SU-DHL-6 (cell line): ENCODE data around the gene ATXN2.

Experiments
- H2AFZ ChIP-seq: fragments of 200-600 bp; sonication (generic); 2 replicates; pipeline ENCODE4 v1.6.1; 2014; ENCODE audit warnings: low read depth, mild to moderate bottlenecking, moderate library complexity, mixed read lengths, antibody characterized with exemption, low read length; ENCODE audit not compliant: severe bottlenecking
- H3F3A ChIP-seq: fragments of 200-600 bp; shearing (Covaris generic); 2 replicates; pipeline ENCODE4 v1.6.0; 2016; ENCODE audit warnings: antibody characterized with exemption, mild to moderate bottlenecking; ENCODE audit not compliant: insufficient read depth
- H3K27ac ChIP-seq: fragments of 200-600 bp; sonication (generic); 2 replicates; pipeline ENCODE4 v1.5.1; 2016; ENCODE audit warnings: low read depth, mild to moderate bottlenecking, low read length, moderate library complexity, mixed read lengths
- H3K27me3 ChIP-seq: fragments of 200-600 bp; sonication (generic), shearing (Covaris generic); 2 replicates; pipeline ENCODE4 v1.6.0; 2014; ENCODE audit warnings: mild to moderate bottlenecking, low read length
- H3K36me3 ChIP-seq: fragments of 200-600 bp; sonication (generic); 2 replicates; pipeline ENCODE4 v1.6.1; 2014; ENCODE audit warnings: mild to moderate bottlenecking, low read length, mixed read lengths
- H3K4me2 ChIP-seq: fragments of 300-600, 200-600 bp; shearing (Covaris generic), sonication (generic); 2 replicates; pipeline ENCODE4 v1.6.0; 2014; ENCODE audit warnings: low read length, low read depth, mild to moderate bottlenecking; ENCODE audit not compliant: poor library complexity, severe bottlenecking
- H3K4me3 ChIP-seq: fragments of 200-600 bp; sonication (generic); 2 replicates; pipeline ENCODE4 v1.5.1; 2014; ENCODE audit warnings: antibody characterized with exemption, low read length, mild to moderate bottlenecking, mixed read lengths; ENCODE audit not compliant: insufficient read depth, poor library complexity, severe bottlenecking
- H3K79me2 ChIP-seq: fragments of 200-600 bp; sonication (generic); 2 replicates; pipeline ENCODE4 v1.6.1; 2014; ENCODE audit warnings: mild to moderate bottlenecking, low read length, moderate library complexity; ENCODE audit not compliant: insufficient read depth
- H3K9ac ChIP-seq: fragments of 200-600 bp; sonication (generic); 2 replicates; pipeline ENCODE4 v1.7.0; 2014; ENCODE audit warnings: mild to moderate bottlenecking, low read length
- H3K9me2 ChIP-seq: fragments of 200-600 bp; sonication (generic); replicated peaks from 2 replicates; pipeline ENCODE4 v1.6.1; 2014; ENCODE audit warnings: low read length; ENCODE audit not compliant: insufficient read depth
- H3K9me3 ChIP-seq: fragments of 200-600 bp; sonication (generic); 2 replicates; pipeline ENCODE4 v1.6.1; 2014; ENCODE audit warnings: low read length, mixed read lengths; ENCODE audit not compliant: insufficient read depth
- H4K20me1 ChIP-seq: fragments of 200-600 bp; sonication (generic); 2 replicates; pipeline ENCODE4 v1.6.1; 2014; ENCODE audit warnings: low read depth, mild to moderate bottlenecking, antibody characterized with exemption, low read length, moderate library complexity, mixed read lengths
- EZH2phosphoT487 ChIP-seq: fragments of 200-600 bp; sonication (generic), shearing (Covaris generic); conservative IDR thresholded peaks from 2 replicates; pipeline ENCODE4 v1.6.1; 2018; ENCODE audit warnings: mild to moderate bottlenecking, antibody characterized with exemption, low read length, moderate library complexity, mixed read lengths
- TF ChIP-seq, protein P1 (sequence below): fragments of 200-600 bp; sonication (generic); IDR thresholded peaks from one replicate; pipeline ENCODE4 v1.5.1; 2017; ENCODE audit warnings: antibody characterized with exemption, mild to moderate bottlenecking, low read length, moderate library complexity; ENCODE audit not compliant: insufficient read depth, poor library complexity, severe bottlenecking

ATXN2 gene

DNA sequence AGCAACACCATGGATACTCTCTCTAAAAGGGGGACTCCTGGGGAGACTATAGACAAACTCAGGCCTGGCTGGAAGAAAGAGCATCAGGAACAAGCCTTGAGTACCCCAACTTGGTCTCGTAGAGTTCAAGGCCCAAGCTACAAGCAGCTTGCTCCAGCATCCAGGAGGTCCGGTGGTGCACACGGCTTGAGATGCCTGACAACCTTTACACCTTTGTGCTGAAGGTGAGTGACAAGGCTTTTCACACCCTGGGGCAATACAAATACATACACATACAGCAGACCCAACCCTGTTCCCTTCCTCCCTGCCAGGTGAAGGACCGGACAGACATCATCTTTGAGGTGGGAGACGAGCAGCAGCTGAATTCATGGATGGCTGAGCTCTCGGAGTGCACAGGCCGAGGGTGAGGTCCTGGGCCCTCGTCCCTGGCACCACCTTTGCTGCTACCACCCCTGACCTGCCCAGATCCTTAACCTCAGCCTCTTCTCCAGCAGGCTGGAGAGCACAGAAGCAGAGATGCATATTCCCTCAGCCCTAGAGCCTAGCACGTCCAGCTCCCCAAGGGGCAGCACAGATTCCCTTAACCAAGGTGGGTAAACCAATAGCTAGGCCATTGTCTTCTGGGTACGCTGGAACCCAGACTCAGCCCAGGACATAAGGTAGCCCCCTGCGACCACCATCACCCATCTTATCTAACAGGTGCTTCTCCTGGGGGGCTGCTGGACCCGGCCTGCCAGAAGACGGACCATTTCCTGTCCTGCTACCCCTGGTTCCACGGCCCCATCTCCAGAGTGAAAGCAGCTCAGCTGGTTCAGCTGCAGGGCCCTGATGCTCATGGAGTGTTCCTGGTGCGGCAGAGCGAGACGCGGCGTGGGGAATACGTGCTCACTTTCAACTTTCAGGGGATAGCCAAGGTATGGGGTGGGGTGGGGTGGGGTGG, 152.2 kb downstream of the ATXN2 start:
- H3K27me3 ChIP-seq: no peaks in the 10 kb centered on the region
- H3K27ac ChIP-seq: peak overlapping the region; percentile 68; the same call in 1 of the 2 replicates
- peaks cover 32% of the 10 kb centered on the region for H3F3A ChIP-seq

DNA sequence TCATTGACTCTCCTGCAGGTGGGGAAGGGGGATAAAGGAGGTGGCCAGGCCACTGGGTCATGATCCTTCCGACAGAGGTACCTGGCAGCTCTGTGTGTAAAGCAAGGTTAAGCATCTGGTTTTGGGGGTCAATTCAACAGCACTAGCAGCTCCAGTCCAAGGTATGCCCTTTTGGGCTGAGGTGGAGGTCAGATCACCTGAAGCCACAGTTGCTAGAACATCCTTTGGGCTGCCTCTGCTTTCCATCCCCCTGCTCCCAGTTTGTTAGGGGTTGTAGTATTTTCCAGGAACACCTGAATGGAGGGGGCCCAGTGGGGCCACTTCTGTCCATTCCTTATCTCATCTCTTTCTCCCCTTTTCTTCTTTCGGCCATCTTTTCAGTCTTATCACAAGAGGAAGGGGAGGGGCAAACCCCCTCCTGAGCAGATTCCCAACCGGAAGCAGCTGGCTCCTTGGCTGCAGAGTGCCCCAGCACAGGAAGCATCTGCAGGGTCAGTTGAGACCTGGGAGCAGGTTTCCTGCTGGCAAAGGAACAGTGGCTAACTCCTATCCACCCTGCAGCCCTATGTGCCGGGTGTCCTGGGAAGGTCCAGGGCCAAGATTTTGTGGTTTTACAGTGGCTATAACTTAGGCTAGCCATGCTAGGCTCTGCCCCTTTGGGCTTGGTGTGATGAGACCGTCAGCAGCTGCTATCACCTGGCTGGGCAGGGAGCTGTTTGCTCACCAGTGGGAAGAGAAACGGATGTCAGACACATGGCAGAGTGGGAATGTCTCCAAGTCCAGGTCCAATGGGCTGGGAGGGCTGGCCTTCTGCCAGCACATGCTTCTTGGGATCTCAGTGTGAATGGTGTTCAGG, 153.2 kb downstream of the ATXN2 start:
- no peak overlapping the region for H3K4me2 ChIP-seq
- peaks cover 23% of the 10 kb centered on the region for H3F3A ChIP-seq
- no peaks in the 10 kb centered on the region for H3K9me3 ChIP-seq
- H3K27me3 ChIP-seq: no peaks in the 10 kb centered on the region
- TF ChIP-seq, protein P1, sequence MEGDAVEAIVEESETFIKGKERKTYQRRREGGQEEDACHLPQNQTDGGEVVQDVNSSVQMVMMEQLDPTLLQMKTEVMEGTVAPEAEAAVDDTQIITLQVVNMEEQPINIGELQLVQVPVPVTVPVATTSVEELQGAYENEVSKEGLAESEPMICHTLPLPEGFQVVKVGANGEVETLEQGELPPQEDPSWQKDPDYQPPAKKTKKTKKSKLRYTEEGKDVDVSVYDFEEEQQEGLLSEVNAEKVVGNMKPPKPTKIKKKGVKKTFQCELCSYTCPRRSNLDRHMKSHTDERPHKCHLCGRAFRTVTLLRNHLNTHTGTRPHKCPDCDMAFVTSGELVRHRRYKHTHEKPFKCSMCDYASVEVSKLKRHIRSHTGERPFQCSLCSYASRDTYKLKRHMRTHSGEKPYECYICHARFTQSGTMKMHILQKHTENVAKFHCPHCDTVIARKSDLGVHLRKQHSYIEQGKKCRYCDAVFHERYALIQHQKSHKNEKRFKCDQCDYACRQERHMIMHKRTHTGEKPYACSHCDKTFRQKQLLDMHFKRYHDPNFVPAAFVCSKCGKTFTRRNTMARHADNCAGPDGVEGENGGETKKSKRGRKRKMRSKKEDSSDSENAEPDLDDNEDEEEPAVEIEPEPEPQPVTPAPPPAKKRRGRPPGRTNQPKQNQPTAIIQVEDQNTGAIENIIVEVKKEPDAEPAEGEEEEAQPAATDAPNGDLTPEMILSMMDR: no peak
- no peak for TF ChIP-seq EZH2phosphoT487
- peak overlapping the region; percentile 68 for H3K27ac ChIP-seq
- H2AFZ ChIP-seq: no peak overlapping the region
- no peaks in the 10 kb centered on the region for H3K36me3 ChIP-seq
- no peak overlapping the region for H3K9ac ChIP-seq
- H4K20me1 ChIP-seq: no peaks in the 10 kb centered on the region; the same call in 1 of the 2 replicates
- H3K4me3 ChIP-seq: no peak overlapping the region
- H3K9me2 ChIP-seq: no peaks in the 10 kb centered on the region
- peaks cover 12% of the 10 kb centered on the region; the same call in 1 of the 2 replicates for H3K79me2 ChIP-seq

More for the DNA sequence above, 152.2 kb downstream of the ATXN2 start:
- H3K79me2 ChIP-seq: peaks cover 12% of the 10 kb centered on the region; the same call in 1 of the 2 replicates
- no peaks in the 10 kb centered on the region for H3K9me2 ChIP-seq
- H3K4me2 ChIP-seq: no peak overlapping the region
- peaks cover 3% of the 10 kb centered on the region; the same call in 1 of the 2 replicates for H3K36me3 ChIP-seq
- H2AFZ ChIP-seq: no peak overlapping the region
- no peak overlapping the region for H3K9ac ChIP-seq
- no peaks in the 10 kb centered on the region; the same call in 1 of the 2 replicates for H4K20me1 ChIP-seq
- no peaks in the 10 kb centered on the region for H3K9me3 ChIP-seq
- no peak overlapping the region for H3K4me3 ChIP-seq
- TF ChIP-seq, protein P1: no peak
- no peak for TF ChIP-seq EZH2phosphoT487

DNA sequence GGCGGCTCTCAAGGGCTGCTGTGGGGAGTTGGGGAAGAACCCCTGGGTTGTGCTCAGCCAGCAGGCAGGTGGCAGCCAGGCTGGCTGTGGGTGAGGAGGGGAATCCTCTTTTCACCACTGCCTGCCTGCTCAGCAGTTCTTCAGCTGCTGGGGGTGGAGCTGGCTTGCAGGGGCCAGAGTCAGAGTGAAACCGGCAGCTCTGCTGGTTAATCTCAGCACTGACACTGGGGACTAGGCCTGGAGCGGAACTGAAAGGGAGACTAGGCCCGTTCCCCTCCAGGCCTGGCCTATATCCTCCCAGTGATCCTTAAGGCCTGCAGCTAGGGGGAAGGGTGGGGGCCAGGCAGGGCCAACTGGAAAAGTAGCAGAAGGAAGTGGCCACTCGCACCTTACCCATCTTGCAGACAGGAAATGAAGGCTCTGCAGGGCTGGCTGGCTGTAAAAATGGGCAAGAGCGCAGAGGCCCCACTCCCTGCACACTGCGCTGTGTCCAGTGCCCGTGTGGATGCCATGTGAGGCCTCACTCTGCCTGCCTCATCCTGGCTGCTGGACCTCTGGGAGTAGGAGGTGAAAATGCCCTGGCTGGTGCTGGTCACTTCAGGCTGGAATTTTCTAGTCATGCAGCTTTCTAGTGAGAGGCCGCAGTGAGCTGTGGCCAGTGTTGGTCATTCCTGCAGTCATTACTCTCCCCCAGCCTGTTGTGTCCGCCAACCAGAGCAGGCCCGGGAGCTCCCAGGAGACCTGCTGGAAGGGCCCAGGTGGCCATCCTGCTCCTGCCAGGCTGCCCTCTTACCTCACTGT, 154.0 kb downstream of the ATXN2 start:
- no peak for TF ChIP-seq EZH2phosphoT487
- TF ChIP-seq, protein P1: no peak
- Histone ChIP-seq H3K79me2 (peaks cover 17% of the 10 kb centered on the region; the same call in 1 of the 2 replicates), H4K20me1 (no peaks in the 10 kb centered on the region; the same call in 1 of the 2 replicates), H2AFZ (no peak overlapping the region), H3K4me2 (peak overlapping the region; percentile 8), H3K9me3 (no peaks in the 10 kb centered on the region), H3K27ac (peak overlapping the region; percentile 68), H3F3A (peaks cover 21% of the 10 kb centered on the region), H3K4me3 (no peak overlapping the region), H3K36me3 (no peaks in the 10 kb centered on the region), H3K9ac (no peak overlapping the region; the same call in 1 of the 2 replicates), H3K9me2 (no peaks in the 10 kb centered on the region), H3K27me3 (no peaks in the 10 kb centered on the region)
